Activated CD8-positive, alpha-beta memory T cell treated with anti-CD3 and anti-CD28 coated beads, Interleukin-2, amount 10 ng/mL, durations not matched to agents 7 days and 5 days (primary cell): ENCODE results near the gene ARHGEF12. TPM values are rescaled to one million over a fixed set of nuclear protein-coding genes. Genes with fewer than 3 reads are reported as not detected.

Source experiments
- ATAC-seq: fragments of 150-1000 bp; cut with Tn5 transposase; one replicate; pipeline ENCODE4 v1.10.0; 2021; ENCODE audit warnings: moderate library complexity
- CTCF ChIA-PET: fragments of 350-600 bp; sonication (Branson Sonifier 250); formaldehyde crosslinking; loops from one replicate; lab custom pipeline; 2021; ENCODE audit warnings: antibody characterized with exemption; lab: Charles Lee
- DNase-seq: peaks from one replicate; pipeline ENCODE4 v3.0.0-alpha.2; 2020
- H3K27ac Mint-ChIP-seq: one replicate; pipeline ENCODE4 v1.8.0; 2021; ENCODE audit warnings: mild to moderate bottlenecking, mixed read lengths
- H3K27me3 Mint-ChIP-seq: one replicate; pipeline ENCODE4 v1.8.0; 2021; ENCODE audit warnings: mixed read lengths
- H3K36me3 Mint-ChIP-seq: one replicate; pipeline ENCODE4 v1.8.0; 2021; ENCODE audit warnings: mild to moderate bottlenecking, mixed read lengths
- H3K4me1 Mint-ChIP-seq: one replicate; pipeline ENCODE4 v1.8.0; 2021; ENCODE audit warnings: mixed read lengths
- H3K4me3 Mint-ChIP-seq: one replicate; pipeline ENCODE4 v1.8.0; 2021; ENCODE audit warnings: mild to moderate bottlenecking, moderate library complexity, mixed read lengths
- H3K9me3 Mint-ChIP-seq: one replicate; pipeline ENCODE4 v1.8.0; 2022; ENCODE audit warnings: low read depth, mixed read lengths
- total RNA-seq, 2 experiments: library from RNA; stranded (reverse); gene quantifications; one replicate each; pipeline ENCODE4 v1.2.3, GENCODE V29; 2021

The ARHGEF12 gene
- total RNA-seq, 2 experiments from 2014 or later = 44.6 to 61.1 TPM

DNA sequence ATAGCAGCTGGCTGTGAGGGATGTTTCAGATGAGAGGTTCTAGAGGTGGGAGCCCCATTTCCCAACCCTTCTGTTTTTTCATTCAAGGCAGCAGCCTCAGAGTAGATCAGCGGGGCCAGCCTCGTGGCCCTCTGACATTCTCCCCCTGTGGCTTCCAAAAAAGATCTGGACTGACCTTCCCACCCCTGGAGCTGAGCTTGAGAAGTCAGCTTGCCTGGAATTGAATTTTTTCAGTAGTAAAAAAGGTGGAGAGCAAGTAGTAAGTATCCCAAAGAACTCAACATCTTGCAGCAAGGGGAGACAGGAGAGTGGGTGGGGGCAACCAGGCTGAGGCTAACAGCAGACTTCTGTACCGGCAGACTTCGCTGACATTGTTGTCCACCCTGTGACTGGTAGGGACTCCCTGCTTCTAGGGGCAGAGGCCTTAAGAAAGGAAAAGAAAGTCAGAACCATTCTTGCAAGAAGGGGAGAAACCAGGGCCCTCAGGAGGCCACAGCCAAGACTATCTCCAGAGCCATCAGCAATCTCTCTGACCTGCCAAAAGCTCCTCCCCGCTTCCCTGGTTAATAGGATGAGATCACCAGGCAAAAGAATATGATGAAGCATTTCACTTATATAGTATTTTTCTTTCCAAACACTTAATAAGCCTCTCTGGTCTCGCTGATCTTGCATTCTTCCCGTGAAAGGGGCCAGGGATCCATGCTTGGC lies 173.3 kb downstream of the ARHGEF12 start:
- DNase-seq (no peak), ATAC-seq (no peak)
- H3K36me3 Mint-ChIP-seq = no peaks in the 10 kb centered on the region
- H3K27ac Mint-ChIP-seq = no peak overlapping the region
- H3K4me3 Mint-ChIP-seq = no peak overlapping the region
- H3K27me3 Mint-ChIP-seq = peaks cover 62% of the 10 kb centered on the region
- H3K9me3 Mint-ChIP-seq = no peaks in the 10 kb centered on the region
- CTCF ChIA-PET = interaction anchor here (2.9 to 5.2 kb wide), 2 partner anchors 20 to 176 kb away, joined by 9 to 44 read pairs; no protein-coding TSS in a partner anchor
- no peaks in the 10 kb centered on the region for H3K4me1 Mint-ChIP-seq

DNA sequence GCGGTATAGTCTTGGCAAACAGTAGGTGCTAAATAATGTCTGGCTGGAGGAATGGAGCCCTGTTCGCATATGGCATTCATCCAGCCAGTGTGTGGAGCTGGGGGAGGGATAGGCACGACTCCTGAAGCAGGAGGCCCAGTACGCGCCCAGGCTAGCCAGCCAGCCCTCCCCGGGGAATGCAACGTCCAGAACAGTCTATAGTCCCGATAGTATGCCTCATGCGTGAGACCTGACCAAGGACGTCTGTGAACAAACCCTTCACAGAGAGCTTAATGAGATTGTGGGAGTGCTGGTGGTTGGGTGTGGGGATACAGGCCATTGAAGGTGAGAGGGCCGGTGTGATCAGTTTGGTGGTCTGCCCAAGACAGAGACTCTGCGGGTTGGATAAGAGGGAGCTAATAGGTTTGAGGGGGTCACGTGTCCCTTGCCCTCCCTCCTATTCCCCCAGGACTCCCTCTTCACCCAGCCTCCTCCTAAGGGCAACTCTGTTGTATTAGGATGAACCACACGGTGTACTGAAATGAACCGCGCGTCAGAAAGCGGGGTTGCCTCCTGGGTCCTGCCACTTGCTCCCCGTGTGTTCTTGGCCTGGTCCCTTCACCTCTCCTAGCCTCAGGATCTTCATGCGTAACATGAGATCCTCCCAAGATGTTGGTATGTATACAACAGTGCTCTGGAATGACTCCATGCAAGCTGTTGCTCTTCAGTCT lies 174.3 kb downstream of the ARHGEF12 start:
- DNase-seq = no peak
- Mint-ChIP-seq H3K4me3 (no peak overlapping the region), H3K4me1 (no peaks in the 10 kb centered on the region), H3K27me3 (peaks cover 64% of the 10 kb centered on the region), H3K9me3 (no peaks in the 10 kb centered on the region), H3K36me3 (no peaks in the 10 kb centered on the region), H3K27ac (no peak overlapping the region)
- no peak for ATAC-seq
- CTCF ChIA-PET = interaction anchor here (0.7 to 5.2 kb wide), 5 partner anchors 21 to 684 kb away, joined by 3 to 44 read pairs (median 4); no protein-coding TSS in a partner anchor

DNA sequence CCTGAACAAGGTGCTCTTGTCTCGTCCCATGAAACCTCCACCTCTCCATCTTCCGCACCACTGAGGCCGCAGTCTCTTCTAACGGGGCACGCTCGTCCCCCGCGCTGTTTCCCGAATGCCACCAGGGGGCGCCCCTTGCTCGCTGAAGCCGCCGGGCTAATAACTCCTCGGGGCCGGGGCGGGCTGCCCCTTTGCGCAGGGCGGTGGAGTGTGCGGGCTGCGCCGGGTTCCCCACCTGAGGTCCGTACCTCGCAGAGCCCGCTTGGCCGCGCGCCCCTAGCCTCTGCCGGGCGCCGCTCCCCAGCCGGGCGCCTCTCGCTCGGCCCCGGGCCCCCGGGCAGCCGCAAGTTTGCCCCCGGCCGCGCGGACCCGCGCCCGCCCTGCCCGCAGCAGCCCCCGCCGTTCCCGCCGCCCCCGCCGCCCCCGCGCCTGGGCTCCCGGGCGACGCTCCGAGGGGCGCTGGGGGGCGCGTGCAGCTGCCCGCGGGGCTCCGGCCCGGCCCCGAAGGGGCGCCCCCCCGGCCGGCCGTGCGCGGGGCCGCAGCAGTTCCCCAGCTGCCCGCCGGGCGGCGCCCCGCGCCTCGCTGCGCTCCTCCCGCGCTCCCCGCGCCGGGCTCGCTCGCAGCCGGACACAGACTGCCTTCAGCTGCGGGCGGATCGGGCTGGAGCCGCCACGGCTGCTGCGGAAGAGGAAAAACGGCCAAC lies 175.1 kb downstream of the ARHGEF12 start, which contains the start of gene GRIK4:
TSS of gene GRIK4 (plus strand) at position 633 of the 704 bp plus-strand sequence. CDS start 148,571 bp downstream, outside the sequence.
- CTCF ChIA-PET = interaction anchor here (0.7 to 5.2 kb wide), 9 partner anchors 9 to 683 kb away, joined by 3 to 44 read pairs (median 4); no protein-coding TSS in a partner anchor
- Mint-ChIP-seq H3K27me3 (peaks cover 66% of the 10 kb centered on the region), H3K27ac (no peak within 1 kb of the TSS), H3K36me3 (no peaks in the 10 kb centered on the region), H3K9me3 (no peaks in the 10 kb centered on the region), H3K4me3 (no peak within 1 kb of the TSS), H3K4me1 (no peaks in the 10 kb centered on the region)
- ATAC-seq (peak; percentile 92), DNase-seq (peak; percentile 81)

DNA sequence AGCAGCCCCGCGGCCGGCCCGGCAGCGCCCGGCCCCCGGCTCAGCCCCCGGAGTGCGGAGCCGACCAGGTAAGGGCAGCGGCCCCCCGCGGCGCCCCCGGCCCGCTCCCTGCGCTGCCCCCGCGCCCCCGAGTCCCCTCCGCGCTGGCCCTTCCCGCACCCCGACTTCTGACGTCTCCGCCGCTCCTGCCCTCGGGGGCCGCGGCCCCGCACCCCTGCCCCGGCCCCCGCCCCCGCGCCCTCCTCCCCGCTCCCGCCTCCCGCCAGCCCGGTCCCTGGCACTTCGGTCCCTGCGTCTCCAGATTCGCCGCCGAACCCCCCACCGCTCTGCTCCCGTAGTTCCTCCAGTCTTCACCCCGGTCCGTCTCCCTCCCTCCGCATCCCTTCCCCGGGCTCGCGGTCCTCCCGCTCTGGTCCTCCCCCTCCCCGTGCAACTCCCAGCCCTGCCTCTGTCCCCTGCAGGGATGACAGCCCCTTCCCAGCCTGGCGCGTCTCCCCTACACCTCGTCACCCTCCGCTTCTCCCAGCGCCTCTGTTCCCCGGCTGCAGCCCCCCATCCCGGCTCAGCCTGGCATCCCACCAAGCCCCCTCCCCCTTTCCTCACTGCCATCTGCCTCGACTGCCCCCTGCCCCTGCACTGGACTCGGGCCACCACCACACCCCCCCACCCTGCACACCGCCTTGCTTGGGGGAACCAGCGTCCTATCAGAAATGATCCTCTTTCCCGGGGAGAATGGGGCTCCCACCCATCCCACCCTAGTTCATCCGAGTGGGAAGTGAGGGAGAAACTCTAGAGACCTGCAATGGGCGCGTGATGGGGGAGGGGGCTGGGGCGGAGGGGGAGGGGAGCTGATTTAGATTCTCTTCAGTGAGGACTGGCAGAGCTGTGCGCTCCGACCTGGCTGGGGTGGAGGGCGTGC lies 175.9 kb downstream of the ARHGEF12 start:
- no peaks in the 10 kb centered on the region for H3K4me1 Mint-ChIP-seq
- H3K4me3 Mint-ChIP-seq = no peak overlapping the region
- H3K27me3 Mint-ChIP-seq = peaks cover 65% of the 10 kb centered on the region
- no peak for DNase-seq
- no peak overlapping the region for H3K27ac Mint-ChIP-seq
- ATAC-seq = no peak
- CTCF ChIA-PET = interaction anchor here (0.9 to 5.2 kb wide), 7 partner anchors 9 to 291 kb away, joined by 3 to 44 read pairs (median 4); no protein-coding TSS in a partner anchor
- no peaks in the 10 kb centered on the region for H3K36me3 Mint-ChIP-seq
- no peaks in the 10 kb centered on the region for H3K9me3 Mint-ChIP-seq

DNA sequence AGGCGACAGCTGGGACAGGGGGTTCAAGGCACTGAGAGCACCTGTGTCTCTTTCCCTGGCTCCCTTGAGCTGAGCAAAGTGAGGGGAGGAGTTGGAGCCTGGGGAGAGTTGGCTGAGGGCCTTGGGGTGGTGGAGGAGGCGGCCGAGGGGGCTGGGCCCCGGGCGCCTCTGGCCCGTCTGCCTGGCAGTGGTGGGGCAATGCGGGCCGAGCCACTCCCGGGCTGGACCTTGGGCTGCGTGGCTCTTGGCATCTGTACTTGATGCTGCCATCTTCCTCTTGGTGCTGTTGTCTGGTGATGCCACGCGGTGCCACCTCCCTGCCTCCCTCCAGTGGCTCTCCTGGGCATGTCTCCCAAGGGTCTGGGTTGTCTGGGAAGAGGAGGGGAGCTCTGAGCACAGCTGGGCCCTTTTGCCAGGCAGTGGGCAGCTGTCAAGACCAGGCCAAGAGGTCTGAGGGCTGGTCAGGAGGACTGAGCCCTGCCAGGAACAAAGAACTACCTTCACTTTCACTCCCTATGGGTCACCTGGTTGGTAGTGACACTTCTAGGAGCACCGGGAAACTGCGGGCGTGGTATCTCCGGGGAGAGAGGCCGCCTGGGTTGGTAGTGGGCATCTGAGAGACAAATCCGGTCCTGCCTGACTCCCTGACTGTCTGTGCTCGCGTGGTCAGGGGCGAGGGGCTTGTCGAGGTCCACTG lies 176.7 kb downstream of the ARHGEF12 start:
- no peak overlapping the region for H3K27ac Mint-ChIP-seq

DNA sequence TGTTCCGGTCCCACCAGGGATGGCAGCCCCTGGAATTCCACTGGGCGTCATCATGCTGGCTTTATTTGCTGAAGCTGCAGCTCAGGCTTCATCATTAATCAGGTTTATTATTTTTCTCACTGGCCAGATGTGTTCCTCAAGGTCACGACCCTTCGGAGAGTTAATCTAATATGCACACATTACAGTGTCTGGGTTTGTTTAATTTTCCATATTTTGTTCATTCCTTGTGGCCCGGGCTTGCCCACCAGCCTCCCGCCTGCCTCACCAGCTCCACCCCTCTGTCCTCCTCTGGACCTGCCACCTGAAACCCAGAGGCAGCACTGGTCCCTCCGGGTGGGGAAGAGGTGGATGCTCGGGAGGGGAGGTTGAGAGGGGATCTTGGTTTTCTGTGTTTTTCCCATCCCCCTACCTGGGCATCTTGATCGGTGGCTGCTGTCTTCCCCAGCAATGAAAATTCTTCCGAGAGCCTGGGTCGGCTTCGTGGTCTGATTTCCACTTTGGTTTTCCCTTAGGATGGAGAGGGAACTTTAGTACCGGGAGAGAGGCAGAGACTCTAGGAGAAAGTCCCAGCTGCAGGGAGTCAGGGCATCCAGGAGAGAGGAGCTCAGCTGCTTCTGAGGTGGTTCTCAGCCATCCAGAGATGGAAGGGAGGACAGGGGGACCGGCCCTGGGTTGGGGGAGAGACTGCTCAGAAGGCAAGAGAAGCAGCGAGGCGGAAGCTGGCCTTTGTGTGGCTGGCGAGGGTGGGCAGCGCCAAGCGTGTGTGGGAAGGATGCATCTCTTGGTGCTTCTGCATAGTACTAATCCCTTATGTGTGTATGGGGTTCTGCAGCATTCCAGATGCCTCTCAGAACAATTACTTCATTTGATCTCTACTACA lies 177.5 kb downstream of the ARHGEF12 start:
- Mint-ChIP-seq H3K27ac (no peak overlapping the region), H3K4me1 (no peaks in the 10 kb centered on the region), H3K36me3 (no peaks in the 10 kb centered on the region), H3K4me3 (no peak overlapping the region), H3K27me3 (peaks cover 64% of the 10 kb centered on the region), H3K9me3 (no peaks in the 10 kb centered on the region)
- DNase-seq = no peak
- ATAC-seq = no peak
- CTCF ChIA-PET = interaction anchor here (1.9 to 5.2 kb wide), 2 partner anchors 12 to 172 kb away, joined by 4 to 44 read pairs; no protein-coding TSS in a partner anchor

More for the DNA sequence above, 176.7 kb downstream of the ARHGEF12 start:
- DNase-seq = no peak
- Mint-ChIP-seq H3K27me3 (peaks cover 69% of the 10 kb centered on the region), H3K36me3 (no peaks in the 10 kb centered on the region), H3K9me3 (no peaks in the 10 kb centered on the region), H3K4me3 (no peak overlapping the region), H3K4me1 (no peaks in the 10 kb centered on the region)
- CTCF ChIA-PET = interaction anchor here (1.9 to 5.2 kb wide), 2 partner anchors 13 to 173 kb away, joined by 4 to 44 read pairs; no protein-coding TSS in a partner anchor
- ATAC-seq = no peak

DNA sequence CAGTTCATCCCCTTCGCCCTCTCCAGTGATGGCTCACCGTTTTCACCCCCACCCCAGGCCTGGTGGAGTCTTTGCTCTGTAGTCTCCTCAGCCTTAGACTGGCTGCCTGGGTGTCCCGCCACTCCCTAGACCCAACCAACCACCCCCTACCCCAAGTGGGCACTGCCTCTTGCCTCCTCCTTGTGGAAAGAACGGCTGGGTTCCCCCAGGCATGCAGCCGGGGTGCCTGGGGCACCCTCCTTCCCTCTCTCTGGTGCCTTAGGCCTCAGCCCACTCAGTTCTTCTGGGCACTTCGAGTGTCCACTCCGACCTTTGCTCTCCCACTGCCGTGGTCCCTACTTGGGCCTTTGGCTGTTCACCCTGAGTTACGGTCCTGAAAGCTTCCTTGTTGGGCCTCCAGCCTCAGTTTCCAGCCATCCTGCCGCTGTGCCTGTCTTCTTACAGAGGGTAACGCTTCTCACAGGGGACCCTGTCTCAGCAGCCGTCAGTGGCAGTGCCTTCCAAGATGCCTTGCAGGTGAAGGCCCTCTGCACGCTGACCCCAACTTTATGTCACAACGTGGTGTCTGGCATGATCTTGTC lies 178.4 kb downstream of the ARHGEF12 start:
- Mint-ChIP-seq H3K4me3 (no peak overlapping the region), H3K36me3 (no peaks in the 10 kb centered on the region), H3K27ac (no peak overlapping the region), H3K27me3 (peaks cover 57% of the 10 kb centered on the region), H3K9me3 (no peaks in the 10 kb centered on the region), H3K4me1 (no peaks in the 10 kb centered on the region)
- CTCF ChIA-PET = no interaction called here
- ATAC-seq (no peak), DNase-seq (no peak)

DNA sequence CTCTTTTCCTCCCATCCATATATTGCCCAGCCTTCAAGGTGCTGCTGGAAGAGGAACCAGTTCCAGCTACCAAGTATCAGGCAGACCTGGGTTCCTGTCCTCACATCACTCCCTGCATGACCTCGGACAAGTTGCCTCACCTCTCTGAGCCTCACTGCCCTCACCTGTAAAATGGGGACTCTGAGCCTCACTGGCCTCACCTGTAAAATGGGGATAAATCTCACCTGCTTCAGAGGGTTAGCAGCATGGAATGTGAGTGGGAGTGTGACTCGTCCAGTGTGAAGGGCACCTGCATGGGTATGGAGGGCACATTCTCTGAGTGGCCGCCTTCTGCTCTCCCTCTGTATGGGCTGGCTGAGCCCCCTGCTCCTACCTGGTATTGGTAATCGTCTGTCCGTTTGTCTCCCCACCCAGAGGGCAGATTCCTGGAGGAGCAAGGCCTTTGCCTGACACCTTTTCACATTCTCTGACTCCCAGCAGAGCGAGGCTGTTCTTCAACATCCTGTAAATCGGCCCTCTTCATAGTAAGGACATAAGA lies 179.0 kb downstream of the ARHGEF12 start:
- CTCF ChIA-PET = no interaction called here
- Mint-ChIP-seq H3K9me3 (no peaks in the 10 kb centered on the region), H3K27ac (no peak overlapping the region), H3K4me1 (no peaks in the 10 kb centered on the region), H3K36me3 (no peaks in the 10 kb centered on the region), H3K4me3 (no peak overlapping the region), H3K27me3 (peaks cover 52% of the 10 kb centered on the region)
- no peak for DNase-seq
- no peak for ATAC-seq

DNA sequence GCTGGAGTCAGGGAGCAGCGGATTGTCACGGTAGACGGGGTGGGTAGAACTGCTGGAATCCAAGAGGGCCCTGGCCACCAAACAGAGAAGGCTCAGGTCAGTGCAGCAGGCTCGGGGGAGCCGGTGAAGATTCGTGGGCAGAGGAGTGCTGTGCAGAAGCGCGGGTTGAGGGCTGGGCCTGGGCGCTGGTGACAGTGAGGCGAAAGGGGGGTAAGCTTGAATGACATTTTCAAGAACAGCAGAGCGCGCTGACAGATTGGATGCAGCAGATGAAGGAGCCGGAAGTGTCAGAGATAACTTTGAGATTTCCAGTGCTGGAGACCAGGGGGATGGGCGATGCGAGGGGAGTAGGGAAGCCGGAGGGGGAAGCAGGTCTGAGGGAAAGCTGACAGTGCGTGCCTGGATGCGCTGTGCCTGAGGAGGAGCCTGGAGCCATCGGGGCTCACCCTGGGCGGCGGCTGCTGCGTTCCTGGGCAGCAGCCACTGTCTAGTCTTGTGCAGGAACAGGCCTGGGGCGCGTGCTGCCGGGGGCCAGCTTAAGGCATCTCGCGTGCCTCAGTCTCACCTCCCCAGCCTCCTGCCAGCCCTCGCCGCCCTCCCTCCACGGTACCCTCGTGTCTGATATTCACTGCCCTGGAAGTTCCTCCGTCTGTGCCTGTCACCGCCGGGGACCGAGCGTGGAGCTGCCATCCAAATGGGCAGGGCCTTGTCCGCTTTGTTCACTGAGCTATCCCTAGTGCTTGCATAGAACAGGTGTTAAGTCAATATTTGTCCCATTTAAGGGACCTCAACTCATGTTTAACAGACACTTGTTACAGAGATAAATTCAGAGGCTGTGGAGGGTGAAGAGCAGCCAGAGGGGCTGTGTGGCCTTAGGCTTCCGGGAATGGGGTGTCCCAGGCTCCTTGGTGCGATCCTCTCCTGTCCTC lies 180.5 kb downstream of the ARHGEF12 start:
- no peak for ATAC-seq
- no peak overlapping the region for H3K4me3 Mint-ChIP-seq
- DNase-seq = no peak
- CTCF ChIA-PET = no interaction called here
- H3K9me3 Mint-ChIP-seq = no peaks in the 10 kb centered on the region
- H3K4me1 Mint-ChIP-seq = no peaks in the 10 kb centered on the region
- peaks cover 45% of the 10 kb centered on the region for H3K27me3 Mint-ChIP-seq
- no peak overlapping the region for H3K27ac Mint-ChIP-seq
- H3K36me3 Mint-ChIP-seq = no peaks in the 10 kb centered on the region

DNA sequence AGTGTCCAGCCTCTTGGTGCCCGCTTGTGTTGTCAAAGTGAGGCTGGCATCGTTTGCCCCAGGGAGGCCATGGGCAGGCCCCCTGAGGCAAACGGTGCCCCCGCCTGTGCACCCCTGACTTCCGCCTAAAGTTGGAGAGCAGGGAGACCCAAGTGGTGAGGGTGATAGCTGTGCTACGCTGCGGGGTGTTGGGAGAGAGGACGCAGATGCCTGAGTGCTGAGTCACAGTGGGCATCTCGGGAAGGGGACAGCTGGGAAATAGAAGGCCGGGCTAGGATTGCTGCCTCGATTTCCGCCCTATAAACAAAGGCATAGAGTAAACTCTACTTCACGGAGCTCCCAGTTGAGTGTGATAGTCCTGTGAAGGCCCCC lies 181.2 kb downstream of the ARHGEF12 start:
- H3K4me1 Mint-ChIP-seq = no peaks in the 10 kb centered on the region
- H3K9me3 Mint-ChIP-seq = no peaks in the 10 kb centered on the region
- ATAC-seq = no peak
- CTCF ChIA-PET = no interaction called here
- DNase-seq = no peak
- H3K36me3 Mint-ChIP-seq = no peaks in the 10 kb centered on the region
- peaks cover 45% of the 10 kb centered on the region for H3K27me3 Mint-ChIP-seq
- no peak overlapping the region for H3K27ac Mint-ChIP-seq
- no peak overlapping the region for H3K4me3 Mint-ChIP-seq
